NCI-H2171 treated with DMSO at 0.1 percent for 48 hours (cell line): ENCODE measurements around the gene CD74.

Source experiments
- DNase-seq: peaks from one replicate; lab custom pipeline; 2025; lab: John Stamatoyannopoulos, UW

CD74 gene

GRCh38 chr5:150409638-150410523, 2.8 kb downstream of the CD74 start:
- peak; percentile 62 for DNase-seq

GRCh38 chr5:150408231-150408943, 4.3 kb downstream of the CD74 start:
- DNase-seq: no peak

- no peak for DNase-seq
Measured at GRCh38 chr5:150407096-150407720, 5.5 kb downstream of the CD74 start.

DNA sequence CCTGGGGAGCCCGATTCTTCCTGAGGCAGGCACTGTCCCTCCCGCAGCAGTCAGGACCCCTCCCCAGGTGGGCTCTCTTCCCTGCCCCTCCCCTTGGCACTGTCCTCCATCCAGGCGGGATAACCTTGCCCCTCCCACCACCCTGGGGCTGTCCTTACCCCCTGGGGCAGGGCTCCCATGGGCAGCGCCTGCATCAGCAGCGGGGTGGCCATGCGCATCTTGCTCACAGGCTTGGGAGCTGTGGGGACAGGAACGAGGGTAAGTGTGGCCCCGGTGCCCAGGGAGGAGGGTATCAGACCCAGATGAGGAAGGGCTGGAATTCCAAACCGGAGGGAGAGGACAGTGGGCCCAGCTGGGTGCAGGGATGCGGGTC, 6.0 kb downstream of the CD74 start:
- DNase-seq: no peak

DNA sequence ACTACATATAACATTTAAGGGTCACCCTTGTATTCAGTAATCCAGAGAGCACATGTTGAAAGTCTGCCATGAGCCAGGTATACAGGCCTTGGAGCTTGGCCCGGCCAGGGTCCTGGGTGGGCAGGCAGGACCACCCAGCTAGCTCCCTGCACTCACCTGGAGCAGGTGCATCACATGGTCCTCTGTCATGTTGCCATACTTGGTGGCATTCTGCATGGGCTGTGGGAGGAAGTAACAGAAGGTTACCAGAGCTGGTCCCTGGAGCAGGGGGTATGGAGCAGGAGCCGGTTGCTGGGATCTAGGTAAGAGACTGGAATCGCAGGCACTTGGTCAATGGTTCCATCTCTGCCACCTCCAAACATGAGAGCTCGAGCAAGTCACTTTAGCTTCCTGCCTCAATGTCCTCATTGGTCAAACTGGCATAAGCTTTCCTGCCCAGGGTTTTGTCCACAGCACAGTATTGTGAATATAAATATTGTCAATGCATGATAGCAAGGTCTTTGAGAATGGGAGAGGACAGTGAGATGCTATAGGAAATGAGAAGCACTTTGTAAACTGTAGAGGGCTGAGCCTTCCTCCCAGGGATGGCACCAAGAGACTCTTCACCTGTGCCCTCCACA, 6.5 kb downstream of the CD74 start:
- no peak for DNase-seq

- DNase-seq: no peak
Measured at GRCh38 chr5:150404941-150405816, 7.5 kb downstream of the CD74 start.

- no peak for DNase-seq
Measured at GRCh38 chr5:150404535-150404934, 8.2 kb downstream of the CD74 start.

DNA sequence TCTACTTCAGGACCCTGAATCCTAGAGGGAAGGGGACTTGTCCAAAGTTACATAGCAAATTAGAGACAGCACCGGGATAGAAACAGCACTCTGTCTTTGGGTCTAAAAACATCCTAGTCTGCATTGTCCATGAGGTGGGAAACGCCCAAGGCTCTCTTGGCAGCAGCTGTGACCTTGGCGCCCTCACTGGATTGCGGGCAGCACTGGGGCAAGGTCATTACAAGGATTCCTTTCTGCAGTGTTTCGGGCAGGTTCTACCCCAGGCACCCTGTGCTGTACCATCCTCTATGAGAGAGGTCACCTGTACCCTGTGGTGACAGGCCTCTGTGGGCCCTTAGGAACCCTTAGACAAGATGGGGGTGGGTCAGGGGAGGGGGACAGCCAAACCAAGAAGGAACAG, 8.6 kb downstream of the CD74 start:
- DNase-seq: no peak

GRCh38 chr5:150402901-150403342, 9.8 kb downstream of the CD74 start:
- no peak for DNase-seq

DNA sequence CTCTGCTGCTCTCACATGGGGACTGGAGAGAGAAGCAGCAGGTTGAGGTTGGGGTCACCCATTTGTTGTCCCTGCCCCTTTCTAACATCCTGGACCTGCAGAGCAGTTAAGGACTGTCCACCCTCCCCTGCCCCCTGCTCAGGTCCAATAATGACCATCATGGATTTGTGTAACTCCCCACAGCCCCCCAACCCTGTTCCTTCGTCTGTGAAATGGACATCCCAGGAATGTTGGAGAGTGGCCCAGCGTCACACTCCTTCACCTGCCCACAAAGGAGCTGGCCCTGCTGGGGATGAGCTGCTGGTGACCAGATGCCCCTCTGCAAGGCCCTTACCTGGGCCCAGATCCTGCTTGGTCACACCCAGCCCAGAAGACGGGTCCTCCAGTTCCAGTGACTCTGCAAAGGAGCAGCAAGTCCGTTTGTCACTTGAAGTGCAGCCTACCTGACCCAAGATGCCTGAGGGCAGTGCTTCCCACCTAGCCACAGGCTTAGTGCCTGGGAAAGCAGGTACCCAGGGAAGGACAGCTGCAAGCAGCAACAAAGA, 10.4 kb downstream of the CD74 start:
- no peak for DNase-seq

GRCh38 chr5:150401376-150402228, 11.1 kb downstream of the CD74 start:
- DNase-seq: no peak

DNA sequence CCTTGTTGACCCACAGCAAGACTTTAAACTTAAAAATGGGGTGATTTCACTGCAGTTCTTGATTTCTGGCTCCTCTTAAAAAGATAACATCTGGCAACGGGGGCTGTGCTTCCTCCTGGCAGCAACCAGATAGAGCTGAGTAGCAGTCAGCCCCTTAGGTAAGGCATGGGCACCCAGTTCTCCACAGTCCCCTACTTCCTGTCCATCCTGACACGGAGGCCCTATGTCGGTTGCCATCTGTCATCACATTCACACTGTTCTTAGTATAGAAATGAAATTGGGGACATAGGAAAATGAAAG, 11.7 kb downstream of the CD74 start:
- DNase-seq: no peak

DNA sequence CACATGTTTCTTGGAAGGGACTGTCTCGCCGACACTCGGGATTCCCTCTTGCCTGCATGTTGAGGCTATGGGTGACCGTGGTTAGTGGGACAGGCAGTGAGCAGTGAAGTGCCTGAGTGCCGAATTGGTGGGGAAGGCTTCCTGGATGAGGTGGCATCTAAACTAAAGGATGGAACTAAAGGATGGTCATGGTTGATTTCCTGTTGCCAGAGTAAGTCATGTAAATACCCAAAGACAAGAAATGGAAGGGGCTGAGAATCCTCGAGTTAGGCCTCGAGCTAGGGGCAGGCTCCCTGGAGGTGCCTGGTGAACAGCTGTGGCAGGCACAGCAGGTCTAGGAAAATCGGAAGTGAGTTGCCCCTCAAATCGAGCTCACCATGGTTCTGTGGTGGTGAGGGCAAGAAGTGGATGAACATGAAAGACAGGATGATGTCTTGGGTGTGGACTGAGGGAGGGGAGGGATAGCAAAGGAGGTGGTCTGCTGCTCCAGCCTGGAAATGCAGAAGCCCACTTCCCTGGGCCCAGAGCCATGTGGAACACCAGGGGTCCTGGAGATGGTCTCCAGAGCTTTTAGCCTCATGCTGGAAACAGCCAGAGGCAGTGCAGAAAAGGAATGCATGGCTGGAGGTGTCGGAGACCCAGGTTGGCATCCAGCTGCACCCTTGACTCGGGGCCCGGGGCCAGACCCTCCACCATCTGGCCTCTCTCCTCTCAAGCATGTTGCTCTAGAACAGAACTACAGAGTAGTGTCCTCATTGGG, 12.2 kb downstream of the CD74 start:
- DNase-seq: no peak

GRCh38 chr5:150399524-150400211, 13.0 kb downstream of the CD74 start:
- DNase-seq: no peak

DNA sequence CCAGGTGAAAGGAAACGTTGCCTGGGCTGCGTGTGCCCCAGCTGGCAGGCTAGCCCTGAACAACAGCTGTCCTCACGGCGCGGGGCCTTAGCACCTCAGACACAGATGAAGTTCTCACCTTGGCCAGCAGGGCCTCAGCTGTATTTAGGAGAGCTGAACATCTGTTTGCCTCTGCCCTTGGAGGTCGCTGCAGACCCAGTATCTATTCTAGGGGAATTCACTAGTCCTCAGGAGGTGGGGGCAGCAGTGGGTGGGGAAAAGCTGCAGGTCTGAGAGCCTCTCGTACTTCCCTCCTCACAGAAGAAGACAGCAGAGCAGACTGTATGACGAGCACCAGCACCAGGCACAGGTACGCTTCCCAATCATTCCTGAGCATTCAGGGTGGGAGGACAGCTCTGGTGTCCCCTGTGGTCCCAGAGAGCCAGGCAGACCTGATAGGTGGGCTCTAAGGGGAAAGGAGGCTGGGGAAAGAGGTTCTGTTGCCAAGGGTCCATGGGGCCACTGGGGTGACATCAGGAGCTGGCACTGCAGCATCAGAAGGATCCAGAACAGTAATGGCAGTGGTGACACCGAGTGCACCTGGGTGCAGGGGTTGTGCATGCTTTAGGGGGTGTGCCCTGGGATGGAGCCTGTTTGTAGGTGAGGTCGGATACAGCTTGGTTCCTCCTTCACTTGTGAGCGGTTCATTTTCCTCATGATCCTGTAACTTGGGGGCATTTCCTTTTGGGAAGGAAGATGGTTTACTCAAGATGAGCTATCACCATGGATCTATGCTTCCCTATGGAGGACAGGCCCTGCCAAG, 13.8 kb downstream of the CD74 start:
- DNase-seq: no peak

- DNase-seq: no peak
Measured at GRCh38 chr5:150397782-150398721, 14.7 kb downstream of the CD74 start.

DNA sequence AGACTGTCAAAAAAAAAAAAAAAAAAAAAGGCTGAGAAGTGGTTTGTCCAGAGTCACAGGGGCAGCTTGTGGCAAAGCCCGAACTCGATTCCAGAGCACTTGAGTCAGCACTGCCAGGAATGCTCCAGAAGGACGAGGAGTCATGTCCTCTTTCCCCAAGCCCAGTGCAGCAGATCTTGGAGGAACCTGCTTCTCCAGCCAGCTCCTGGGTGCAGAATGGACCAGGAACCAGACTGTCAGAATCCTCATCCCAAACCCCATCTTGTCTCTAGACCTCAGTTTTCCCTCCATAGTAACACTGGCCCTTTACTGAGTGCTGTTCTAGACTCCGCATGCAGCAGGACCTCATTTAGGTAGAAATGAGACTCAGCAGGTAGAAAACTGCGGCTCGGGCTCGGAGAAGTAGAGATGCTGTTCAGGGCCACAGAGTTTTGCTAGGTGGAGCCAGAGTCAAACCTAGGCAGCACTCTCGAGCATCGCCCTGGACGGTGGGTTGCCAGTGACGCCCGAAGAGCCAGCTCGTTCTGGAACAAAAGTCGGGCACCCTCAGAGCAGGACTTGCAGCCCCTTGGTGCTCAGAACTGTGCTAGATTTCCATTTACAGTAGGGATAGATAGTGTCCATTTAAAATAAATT, 15.4 kb downstream of the CD74 start:
- DNase-seq: no peak
